Measurements from ENCODE around the gene MSRB2. TPM values are rescaled to one million over a fixed set of nuclear protein-coding genes. Genes with fewer than 3 reads are reported as not detected.

Gene MSRB2
- 13.4 and 13.5 TPM in 2 replicates for total RNA-seq

GRCh38 chr10:23095404-23095965 is at the start of gene MSRB2:
Gene MSRB2 (plus strand): TSS chr10:23095579. CDS start chr10:23095609, 30 bp downstream.
- intact Hi-C loops (cut with micrococcal nuclease): loop anchor here (1.0 to 10.0 kb wide), 9 partner anchors 343 to 1922 kb away; partner anchors contain the start of genes DNAJC1, ENKUR, MLLT10 and OTUD1

- intact Hi-C loops (cut with micrococcal nuclease): no loop called here
Measured at GRCh38 chr10:23046027-23046426, 49.4 kb upstream of the MSRB2 start.

GRCh38 chr10:23047201-23048050 is 48.0 kb upstream of the MSRB2 start:
- intact Hi-C loops (cut with micrococcal nuclease): no loop called here

- intact Hi-C loops (cut with micrococcal nuclease): no loop called here
Measured at GRCh38 chr10:23048191-23048590, 47.2 kb upstream of the MSRB2 start.

- intact Hi-C loops (cut with micrococcal nuclease): no loop called here
Measured at GRCh38 chr10:23051278-23051677, 44.1 kb upstream of the MSRB2 start.

GRCh38 chr10:23051855-23052331 is 43.5 kb upstream of the MSRB2 start:
- intact Hi-C loops (cut with micrococcal nuclease): no loop called here

GRCh38 chr10:23053036-23053435 is 42.3 kb upstream of the MSRB2 start:
- intact Hi-C loops (cut with micrococcal nuclease): no loop called here

- intact Hi-C loops (cut with micrococcal nuclease): no loop called here
Measured at GRCh38 chr10:23055424-23056185, 39.8 kb upstream of the MSRB2 start.

- intact Hi-C loops (cut with micrococcal nuclease): no loop called here
Measured at GRCh38 chr10:23056186-23056579, 39.2 kb upstream of the MSRB2 start.

GRCh38 chr10:23058366-23058765 is 37.0 kb upstream of the MSRB2 start:
- intact Hi-C loops (cut with micrococcal nuclease): no loop called here

- intact Hi-C loops (cut with micrococcal nuclease): no loop called here
Measured at GRCh38 chr10:23060918-23061317, 34.5 kb upstream of the MSRB2 start.

- intact Hi-C loops (cut with micrococcal nuclease): no loop called here
Measured at GRCh38 chr10:23063045-23063972, 32.1 kb upstream of the MSRB2 start.

GRCh38 chr10:23063973-23064812 is 31.2 kb upstream of the MSRB2 start:
- intact Hi-C loops (cut with micrococcal nuclease): no loop called here

- intact Hi-C loops (cut with micrococcal nuclease): loop anchor here (5.0 kb wide), 2 partner anchors 512 to 1072 kb away; no protein-coding TSS in a partner anchor
Measured at GRCh38 chr10:23064813-23065114, 30.6 kb upstream of the MSRB2 start.

- intact Hi-C loops (cut with micrococcal nuclease): loop anchor here (5.0 kb wide), 2 partner anchors 513 to 1073 kb away; no protein-coding TSS in a partner anchor
Measured at GRCh38 chr10:23065181-23065948, 30.0 kb upstream of the MSRB2 start.

GRCh38 chr10:23067337-23067736 is 28.0 kb upstream of the MSRB2 start:
- intact Hi-C loops (cut with micrococcal nuclease): loop anchor here (5.0 kb wide), 2 partner anchors 515 to 1075 kb away; no protein-coding TSS in a partner anchor

- intact Hi-C loops (cut with micrococcal nuclease): loop anchor here (2.0 to 5.0 kb wide), 3 partner anchors 516 to 1076 kb away; no protein-coding TSS in a partner anchor
Measured at GRCh38 chr10:23067939-23068775, 27.2 kb upstream of the MSRB2 start.
